ENCODE measurements around the gene MUC4.

GRCh38 chr3:195715583-195716266 lies 96.0 kb downstream of the MUC4 start:
- TF ChIP-seq CTCF (conservative IDR thresholded peaks at IDR 0.05; ENCODE audit: low read depth, low read length) (no peak), EZH2phosphoT487 (IDR thresholded peaks at IDR 0.05; ENCODE audit: borderline replicate concordance, low read length) (no peak), EZH2 (IDR thresholded peaks at IDR 0.05; ENCODE audit: low read length, unreplicated experiment) (no peak)
